Activated T-helper 17 cell treated with anti-CD3 and anti-CD28 coated beads, Interleukin-2, amount 50 U/mL, for 72 hours (primary cell): ENCODE results near the gene GJA3. TPM values are rescaled to one million over a fixed set of nuclear protein-coding genes. Genes with fewer than 3 reads are reported as not detected.

Experiments
- ATAC-seq: fragments of 150-1000 bp; cut with Tn5 transposase; replicated peaks from 2 replicates; pipeline ENCODE4 v1.10.0; 2021; ENCODE audit warnings: mild to moderate bottlenecking, moderate library complexity
- H3K27ac Mint-ChIP-seq: one replicate; pipeline ENCODE4 v1.8.0; 2022; ENCODE audit warnings: mixed read lengths
- H3K27me3 Mint-ChIP-seq: one replicate; pipeline ENCODE4 v1.8.0; 2022; ENCODE audit warnings: mixed read lengths
- H3K36me3 Mint-ChIP-seq: one replicate; pipeline ENCODE4 v1.8.0; 2022; ENCODE audit warnings: low read depth, mild to moderate bottlenecking, mixed read lengths
- H3K4me1 Mint-ChIP-seq: one replicate; pipeline ENCODE4 v1.8.0; 2022; ENCODE audit warnings: mixed read lengths
- H3K4me3 Mint-ChIP-seq: one replicate; pipeline ENCODE4 v1.8.0; 2022; ENCODE audit warnings: mild to moderate bottlenecking, mixed read lengths
- H3K9me3 Mint-ChIP-seq: one replicate; pipeline ENCODE4 v1.8.0; 2022; ENCODE audit warnings: mixed read lengths
- total RNA-seq, 2 donors: library from RNA; stranded (reverse); gene quantifications; one replicate each; pipeline ENCODE4 v1.2.3, GENCODE V29; 2022

GJA3 gene
- total RNA-seq, 2 donors from 2014 or later: 0.50 to 0.91 TPM

- H3K4me3 Mint-ChIP-seq: peak overlapping the region; percentile 81
- H3K36me3 Mint-ChIP-seq: peaks cover 5% of the 10 kb centered on the region
- no peak for ATAC-seq
- peaks cover 6% of the 10 kb centered on the region for H3K4me1 Mint-ChIP-seq
- H3K27ac Mint-ChIP-seq: peak overlapping the region; percentile 82
- H3K9me3 Mint-ChIP-seq: no peaks in the 10 kb centered on the region
- H3K27me3 Mint-ChIP-seq: no peaks in the 10 kb centered on the region
These were observed 42.3 kb downstream of the GJA3 start for GRCh38 chr13:20118268-20119140.

GRCh38 chr13:20116213-20116612 lies 44.6 kb downstream of the GJA3 start:
- H3K36me3 Mint-ChIP-seq: peaks cover 5% of the 10 kb centered on the region
- no peak overlapping the region for H3K27ac Mint-ChIP-seq
- H3K9me3 Mint-ChIP-seq: no peaks in the 10 kb centered on the region
- no peaks in the 10 kb centered on the region for H3K27me3 Mint-ChIP-seq
- no peak for ATAC-seq
- peaks cover 6% of the 10 kb centered on the region for H3K4me1 Mint-ChIP-seq
- no peak overlapping the region for H3K4me3 Mint-ChIP-seq

- no peaks in the 10 kb centered on the region for H3K27me3 Mint-ChIP-seq
- no peaks in the 10 kb centered on the region for H3K9me3 Mint-ChIP-seq
- H3K36me3 Mint-ChIP-seq: no peaks in the 10 kb centered on the region
- H3K4me1 Mint-ChIP-seq: peaks cover 2% of the 10 kb centered on the region
- no peak overlapping the region for H3K4me3 Mint-ChIP-seq
- no peak for ATAC-seq
- H3K27ac Mint-ChIP-seq: no peak overlapping the region
These were observed 46.7 kb downstream of the GJA3 start for GRCh38 chr13:20114066-20114610.

GRCh38 chr13:20109037-20109436 lies 51.8 kb downstream of the GJA3 start:
- Mint-ChIP-seq H3K9me3 (no peaks in the 10 kb centered on the region), H3K4me1 (no peaks in the 10 kb centered on the region), H3K36me3 (no peaks in the 10 kb centered on the region), H3K27ac (no peak overlapping the region), H3K27me3 (peaks cover 9% of the 10 kb centered on the region), H3K4me3 (no peak overlapping the region)
- ATAC-seq: no peak

- peaks cover 22% of the 10 kb centered on the region for H3K27me3 Mint-ChIP-seq
- H3K27ac Mint-ChIP-seq: no peak overlapping the region
- no peak overlapping the region for H3K4me3 Mint-ChIP-seq
- H3K36me3 Mint-ChIP-seq: no peaks in the 10 kb centered on the region
- H3K4me1 Mint-ChIP-seq: no peaks in the 10 kb centered on the region
- no peak for ATAC-seq
- no peaks in the 10 kb centered on the region for H3K9me3 Mint-ChIP-seq
These were observed 54.1 kb downstream of the GJA3 start for GRCh38 chr13:20106742-20107141.

GRCh38 chr13:20105161-20105689 lies 55.6 kb downstream of the GJA3 start:
- Mint-ChIP-seq H3K27me3 (peaks cover 31% of the 10 kb centered on the region), H3K36me3 (no peaks in the 10 kb centered on the region), H3K9me3 (no peaks in the 10 kb centered on the region), H3K27ac (no peak overlapping the region), H3K4me1 (no peaks in the 10 kb centered on the region), H3K4me3 (no peak overlapping the region)
- no peak for ATAC-seq

- H3K9me3 Mint-ChIP-seq: no peaks in the 10 kb centered on the region
- no peak overlapping the region for H3K4me3 Mint-ChIP-seq
- no peaks in the 10 kb centered on the region for H3K36me3 Mint-ChIP-seq
- H3K27ac Mint-ChIP-seq: no peak overlapping the region
- peaks cover 3% of the 10 kb centered on the region for H3K4me1 Mint-ChIP-seq
- ATAC-seq: no peak
- peaks cover 52% of the 10 kb centered on the region for H3K27me3 Mint-ChIP-seq
These were observed 58.2 kb downstream of the GJA3 start for GRCh38 chr13:20102525-20103180.

- no peak overlapping the region for H3K27ac Mint-ChIP-seq
- H3K9me3 Mint-ChIP-seq: no peaks in the 10 kb centered on the region
- peaks cover 3% of the 10 kb centered on the region for H3K4me1 Mint-ChIP-seq
- ATAC-seq: no peak
- H3K36me3 Mint-ChIP-seq: no peaks in the 10 kb centered on the region
- H3K4me3 Mint-ChIP-seq: no peak overlapping the region
- H3K27me3 Mint-ChIP-seq: peaks cover 52% of the 10 kb centered on the region
These were observed 59.2 kb downstream of the GJA3 start for GRCh38 chr13:20101467-20102316.

GRCh38 chr13:20099319-20099718 lies 61.5 kb downstream of the GJA3 start:
- peaks cover 43% of the 10 kb centered on the region for H3K27me3 Mint-ChIP-seq
- H3K4me3 Mint-ChIP-seq: no peak overlapping the region
- H3K9me3 Mint-ChIP-seq: no peaks in the 10 kb centered on the region
- peaks cover 3% of the 10 kb centered on the region for H3K4me1 Mint-ChIP-seq
- no peak for ATAC-seq
- H3K36me3 Mint-ChIP-seq: no peaks in the 10 kb centered on the region
- no peak overlapping the region for H3K27ac Mint-ChIP-seq

- no peaks in the 10 kb centered on the region for H3K36me3 Mint-ChIP-seq
- peaks cover 3% of the 10 kb centered on the region for H3K4me1 Mint-ChIP-seq
- H3K27me3 Mint-ChIP-seq: peaks cover 10% of the 10 kb centered on the region
- H3K27ac Mint-ChIP-seq: no peak overlapping the region
- no peak overlapping the region for H3K4me3 Mint-ChIP-seq
- no peaks in the 10 kb centered on the region for H3K9me3 Mint-ChIP-seq
- ATAC-seq: no peak
These were observed 66.9 kb downstream of the GJA3 start for GRCh38 chr13:20093951-20094350.

GRCh38 chr13:20090349-20090748 lies 70.5 kb downstream of the GJA3 start:
- Mint-ChIP-seq H3K27me3 (no peaks in the 10 kb centered on the region), H3K4me1 (no peaks in the 10 kb centered on the region), H3K36me3 (peaks cover 29% of the 10 kb centered on the region), H3K9me3 (no peaks in the 10 kb centered on the region), H3K4me3 (no peak overlapping the region), H3K27ac (no peak overlapping the region)
- ATAC-seq: no peak
